DND-41 (cell line): ENCODE results near the gene AMFR.

ENCODE experiments used
- CTCF ChIP-seq: IDR thresholded peaks from 2 replicates; pipeline ENCODE4 v1.5.1; 2012; ENCODE audit warnings: borderline replicate concordance, low read length, moderate library complexity, mild to moderate bottlenecking; ENCODE audit not compliant: poor library complexity, severe bottlenecking; ENCODE audit errors: extremely low read depth
- EZH2 ChIP-seq: IDR thresholded peaks from 3 replicates; pipeline ENCODE4 v1.6.1; 2012; ENCODE audit warnings: borderline replicate concordance, low read depth, mild to moderate bottlenecking, moderate library complexity, low read length, inconsistent platforms; ENCODE audit not compliant: severe bottlenecking

GRCh38 chr16:56450275-56450985, 25.1 kb upstream of the AMFR start:
- no peak for TF ChIP-seq CTCF
- no peak for TF ChIP-seq EZH2
